ENCODE measurements around the gene ESRP2.
A peak's percentile ranks its signal among the peaks of the same experiment; 100 is the strongest.

ESRP2 gene

GRCh38 chr16:68227183-68227793 is 8.6 kb downstream of the ESRP2 start:
- TF ChIP-seq CTCF (IDR thresholded peaks at IDR 0.05; ENCODE audit: extremely low read depth, missing control alignments): no peak

GRCh38 chr16:68226116-68226515 is 9.8 kb downstream of the ESRP2 start:
- no peak for DNase-seq (ENCODE audit: low spot score)
- no peak for TF ChIP-seq CTCF (IDR thresholded peaks at IDR 0.05; ENCODE audit: extremely low read depth, missing control alignments)

More at GRCh38 chr16:68227183-68227793, 8.6 kb downstream of the ESRP2 start:
- peak; percentile 40 for DNase-seq (ENCODE audit: low spot score)

- no peak for DNase-seq (ENCODE audit: low spot score)
- TF ChIP-seq CTCF (IDR thresholded peaks at IDR 0.05; ENCODE audit: extremely low read depth, missing control alignments): no peak
These were observed 12.9 kb downstream of the ESRP2 start for GRCh38 chr16:68223072-68223471.

GRCh38 chr16:68219725-68220351 is 16.1 kb downstream of the ESRP2 start:
- no peak for TF ChIP-seq CTCF (IDR thresholded peaks at IDR 0.05; ENCODE audit: extremely low read depth, missing control alignments)
- DNase-seq (ENCODE audit: low spot score): no peak

- TF ChIP-seq CTCF (IDR thresholded peaks at IDR 0.05; ENCODE audit: extremely low read depth, missing control alignments): no peak
- DNase-seq (ENCODE audit: low spot score): no peak
These were observed 18.4 kb downstream of the ESRP2 start for GRCh38 chr16:68217506-68217905.

GRCh38 chr16:68216240-68216639 is 19.7 kb downstream of the ESRP2 start:
- DNase-seq (ENCODE audit: low spot score): no peak
- no peak for TF ChIP-seq CTCF (IDR thresholded peaks at IDR 0.05; ENCODE audit: extremely low read depth, missing control alignments)

GRCh38 chr16:68215302-68215701 is 20.6 kb downstream of the ESRP2 start:
- TF ChIP-seq CTCF (IDR thresholded peaks at IDR 0.05; ENCODE audit: extremely low read depth, missing control alignments): no peak
- no peak for DNase-seq (ENCODE audit: low spot score)

All from GM20000 (cell line).